ENCODE data around the gene TEX19.

Gene TEX19

GRCh38 chr17:82358465-82359350 is at the start of gene TEX19:
Gene TEX19 (plus strand): TSS chr17:82359247. CDS start chr17:82362151, 2,904 bp downstream.
- peak in 1 of 2 experiments; percentile 43 for DNase-seq (ENCODE audit: low spot score in 2 of 2)
- Histone ChIP-seq H3K4me3 (no peak within 1 kb of the TSS), H3K4me1 (peaks cover 7% of the 10 kb centered on the region), H3K9me3 (no peaks in the 10 kb centered on the region), H3K36me3 (replicated peaks) (no peaks in the 10 kb centered on the region), H3K27me3 (ENCODE audit: low read depth) (no peaks in the 10 kb centered on the region)
- in situ Hi-C loops (cut with MboI; ENCODE audit: low sequenced_read_pairs), result no loop called here

- no peak overlapping the region for H3K4me3 ChIP-seq
- DNase-seq (ENCODE audit: low spot score in 2 of 2), result no peak
Observed at GRCh38 chr17:82309656-82310570, 49.1 kb upstream of the TEX19 start.

GRCh38 chr17:82310877-82311276 is 48.2 kb upstream of the TEX19 start:
- Histone ChIP-seq H3K27me3 (ENCODE audit: low read depth) (no peaks in the 10 kb centered on the region), H3K4me1 (peaks cover 7% of the 10 kb centered on the region), H3K4me3 (no peak overlapping the region), H3K9me3 (no peaks in the 10 kb centered on the region), H3K36me3 (replicated peaks) (no peaks in the 10 kb centered on the region)
- in situ Hi-C loops (cut with MboI; ENCODE audit: low sequenced_read_pairs), result no loop called here
- DNase-seq (ENCODE audit: low spot score in 2 of 2), result no peak

More at GRCh38 chr17:82309656-82310570, 49.1 kb upstream of the TEX19 start:
- H3K4me1 ChIP-seq, result peaks cover 7% of the 10 kb centered on the region
- H3K9me3 ChIP-seq, result no peaks in the 10 kb centered on the region
- no peaks in the 10 kb centered on the region for H3K27me3 ChIP-seq (ENCODE audit: low read depth)
- in situ Hi-C loops (cut with MboI; ENCODE audit: low sequenced_read_pairs), result no loop called here
- no peaks in the 10 kb centered on the region for H3K36me3 ChIP-seq (replicated peaks)

GRCh38 chr17:82311971-82312370 is 47.1 kb upstream of the TEX19 start:
- DNase-seq (ENCODE audit: low spot score in 2 of 2), result no peak
- in situ Hi-C loops (cut with MboI; ENCODE audit: low sequenced_read_pairs), result no loop called here
- H3K9me3 ChIP-seq, result no peaks in the 10 kb centered on the region
- no peak overlapping the region for H3K4me3 ChIP-seq
- H3K36me3 ChIP-seq (replicated peaks), result no peaks in the 10 kb centered on the region
- no peaks in the 10 kb centered on the region for H3K27me3 ChIP-seq (ENCODE audit: low read depth)
- H3K4me1 ChIP-seq, result peaks cover 7% of the 10 kb centered on the region

GRCh38 chr17:82313195-82314011 is 45.6 kb upstream of the TEX19 start:
- Histone ChIP-seq H3K4me1 (no peaks in the 10 kb centered on the region), H3K9me3 (no peaks in the 10 kb centered on the region), H3K36me3 (replicated peaks) (no peaks in the 10 kb centered on the region), H3K27me3 (ENCODE audit: low read depth) (no peaks in the 10 kb centered on the region), H3K4me3 (no peak overlapping the region)
- in situ Hi-C loops (cut with MboI; ENCODE audit: low sequenced_read_pairs), result no loop called here
- no peak for DNase-seq (ENCODE audit: low spot score in 2 of 2)

GRCh38 chr17:82314012-82314726 is 44.9 kb upstream of the TEX19 start:
- in situ Hi-C loops (cut with MboI; ENCODE audit: low sequenced_read_pairs), result no loop called here
- Histone ChIP-seq H3K9me3 (no peaks in the 10 kb centered on the region), H3K36me3 (replicated peaks) (no peaks in the 10 kb centered on the region), H3K4me3 (no peak overlapping the region), H3K27me3 (ENCODE audit: low read depth) (no peaks in the 10 kb centered on the region), H3K4me1 (no peaks in the 10 kb centered on the region)
- DNase-seq (ENCODE audit: low spot score in 2 of 2), result no peak

GRCh38 chr17:82314727-82315605 is 44.1 kb upstream of the TEX19 start:
- H3K4me3 ChIP-seq, result no peak overlapping the region
- in situ Hi-C loops (cut with MboI; ENCODE audit: low sequenced_read_pairs), result no loop called here
- no peaks in the 10 kb centered on the region for H3K27me3 ChIP-seq (ENCODE audit: low read depth)
- DNase-seq (ENCODE audit: low spot score in 2 of 2), result no peak
- no peaks in the 10 kb centered on the region for H3K4me1 ChIP-seq
- no peaks in the 10 kb centered on the region for H3K9me3 ChIP-seq
- no peaks in the 10 kb centered on the region for H3K36me3 ChIP-seq (replicated peaks)

GRCh38 chr17:82315703-82316358 is 43.2 kb upstream of the TEX19 start:
- Histone ChIP-seq H3K4me1 (no peaks in the 10 kb centered on the region), H3K9me3 (no peaks in the 10 kb centered on the region), H3K27me3 (ENCODE audit: low read depth) (peaks cover under 1% of the 10 kb centered on the region; the same call in 1 of the 2 replicates), H3K4me3 (no peak overlapping the region), H3K36me3 (replicated peaks) (no peaks in the 10 kb centered on the region)
- DNase-seq (ENCODE audit: low spot score in 2 of 2), result no peak
- in situ Hi-C loops (cut with MboI; ENCODE audit: low sequenced_read_pairs), result no loop called here

- Histone ChIP-seq H3K4me3 (no peak overlapping the region), H3K9me3 (no peaks in the 10 kb centered on the region), H3K27me3 (ENCODE audit: low read depth) (peaks cover 7% of the 10 kb centered on the region), H3K36me3 (replicated peaks) (no peaks in the 10 kb centered on the region), H3K4me1 (peaks cover 4% of the 10 kb centered on the region; the same call in 1 of the 2 replicates)
- in situ Hi-C loops (cut with MboI; ENCODE audit: low sequenced_read_pairs), result no loop called here
- DNase-seq (ENCODE audit: low spot score in 2 of 2), result no peak
Observed at GRCh38 chr17:82316651-82317393, 42.2 kb upstream of the TEX19 start.

GRCh38 chr17:82317394-82318168 is 41.5 kb upstream of the TEX19 start, which contains the start of gene CD7:
Gene CD7 (minus strand): TSS chr17:82317608. CDS start chr17:82317495, 113 bp downstream.
- no peak for DNase-seq (ENCODE audit: low spot score in 2 of 2)
- Histone ChIP-seq H3K27me3 (ENCODE audit: low read depth) (peaks cover 13% of the 10 kb centered on the region), H3K9me3 (no peaks in the 10 kb centered on the region), H3K36me3 (replicated peaks) (no peaks in the 10 kb centered on the region), H3K4me1 (peaks cover 4% of the 10 kb centered on the region; the same call in 1 of the 2 replicates), H3K4me3 (no peak within 1 kb of the TSS)
- in situ Hi-C loops (cut with MboI; ENCODE audit: low sequenced_read_pairs), result no loop called here

GRCh38 chr17:82318169-82318498 is 40.9 kb upstream of the TEX19 start:
- Histone ChIP-seq H3K9me3 (no peaks in the 10 kb centered on the region), H3K4me3 (no peak overlapping the region), H3K4me1 (peaks cover 4% of the 10 kb centered on the region; the same call in 1 of the 2 replicates), H3K27me3 (ENCODE audit: low read depth) (peaks cover 13% of the 10 kb centered on the region), H3K36me3 (replicated peaks) (no peaks in the 10 kb centered on the region)
- no peak for DNase-seq (ENCODE audit: low spot score in 2 of 2)
- in situ Hi-C loops (cut with MboI; ENCODE audit: low sequenced_read_pairs), result no loop called here

All from HAP-1 (cell line).